Esophagus (tissue), 2 donors: ENCODE data around the gene TTC39C. TPM values are rescaled to one million over a fixed set of nuclear protein-coding genes. Genes with fewer than 3 reads are reported as not detected.
A peak's percentile ranks its signal among the peaks of the same experiment; 100 is the strongest.

ENCODE experiments used
- H3K27ac ChIP-seq, 2 donors: one replicate each; pipeline ENCODE4 v1.5.1; 2013; ENCODE audit warnings: low read depth in 2 of 2, mild to moderate bottlenecking in 2 of 2, inconsistent platforms in 1 of 2, low read length in 1 of 2, moderate library complexity in 1 of 2
- H3K27me3 ChIP-seq, 2 donors: one replicate each; pipeline ENCODE4 v1.6.1; 2013; ENCODE audit warnings: low read length in 2 of 2, control low read depth in 1 of 2, mild to moderate bottlenecking in 1 of 2; ENCODE audit not compliant: insufficient read depth in 2 of 2, control insufficient read depth in 1 of 2
- H3K36me3 ChIP-seq, 2 donors: one replicate each; pipeline ENCODE4 v1.6.1; 2013; ENCODE audit warnings: low read length in 1 of 2; ENCODE audit not compliant: control insufficient read depth in 2 of 2, insufficient read depth in 2 of 2
- H3K4me1 ChIP-seq, 2 donors: one replicate each; pipeline ENCODE4 v1.6.1; 2013; ENCODE audit warnings: low read length in 1 of 2; ENCODE audit not compliant: control insufficient read depth in 2 of 2, insufficient read depth in 2 of 2
- H3K4me3 ChIP-seq, 2 donors: one replicate each; pipeline ENCODE4 v1.5.1; 2013; ENCODE audit warnings: low read length in 2 of 2, mild to moderate bottlenecking in 2 of 2, low read depth in 1 of 2, moderate library complexity in 1 of 2
- H3K9me3 ChIP-seq, 2 donors: one replicate each; pipeline ENCODE4 v1.6.1; 2013; ENCODE audit warnings: mild to moderate bottlenecking in 2 of 2, low read depth in 1 of 2, low read length in 1 of 2, moderate library complexity in 1 of 2; ENCODE audit not compliant: control insufficient read depth in 2 of 2, insufficient read depth in 1 of 2
- WGBS, 2 donors: extraction: QIAGEN DNeasy Blood & Tissue Kit; methylation state at CpG; one replicate each; pipeline ENCODE4 v1.1.7; 2013; 5-methylcytosine and 5-hydroxymethylcytosine counted together
- polyA plus RNA-seq, 2 donors: library from polyadenylated mRNA; stranded (reverse); fragments of 200-250 nt; gene quantifications; one replicate each; pipeline ENCODE4 v1.2.3, GENCODE V29; 2013
- donor health status: healthy with polysubstance abuse.
- donor health status: Bipolar disorder and iron deficiency.

Gene TTC39C
- polyA plus RNA-seq, 2 donors = 8.5 to 11.2 TPM

DNA sequence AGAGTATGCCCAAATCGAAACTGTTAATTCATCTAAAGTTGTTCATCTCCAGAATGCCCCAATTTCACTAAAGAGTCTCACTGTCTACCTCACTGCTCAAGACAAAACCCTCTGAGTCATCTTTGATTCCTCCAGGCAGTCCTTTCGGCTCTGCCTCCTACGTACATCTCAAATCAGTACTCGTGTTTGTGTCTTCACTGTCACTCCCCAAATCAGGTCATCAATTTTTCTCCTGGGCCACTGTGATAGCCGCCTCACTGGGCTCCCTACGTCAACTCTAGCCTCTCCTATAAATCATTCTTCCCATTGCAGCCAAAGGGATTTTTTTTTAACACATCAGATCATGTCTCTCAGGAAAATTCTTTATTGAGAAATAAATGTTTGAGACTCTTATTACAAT, 42.1 kb upstream of the TTC39C start:
- Histone ChIP-seq H3K4me3 (no peak overlapping the region), H3K27me3 (no peaks in the 10 kb centered on the region), H3K4me1 (peaks cover 0 to 4% of the 10 kb centered on the region in 2 donors), H3K27ac (peak overlapping the region in 1 of 2 donors; percentile 47), H3K36me3 (no peaks in the 10 kb centered on the region), H3K9me3 (no peaks in the 10 kb centered on the region)
- WGBS, 2 donors = 37 to 62% methylated on average over 6 of the region's 6 CpGs

- H3K4me1 ChIP-seq = no peaks in the 10 kb centered on the region
- no peaks in the 10 kb centered on the region for H3K36me3 ChIP-seq
- WGBS, 2 donors = 95 to 97% methylated on average over 7 of the region's 7 CpGs
- no peak overlapping the region for H3K4me3 ChIP-seq
- H3K9me3 ChIP-seq = no peaks in the 10 kb centered on the region
- H3K27me3 ChIP-seq = no peaks in the 10 kb centered on the region
- H3K27ac ChIP-seq = no peak overlapping the region
These were observed 37.5 kb upstream of the TTC39C start for GRCh38 chr18:23977103-23977502.

GRCh38 chr18:23977719-23978483, 36.7 kb upstream of the TTC39C start:
- H3K4me1 ChIP-seq = no peaks in the 10 kb centered on the region
- WGBS, 2 donors = 68 to 74% methylated on average over 1 of the region's 1 CpG
- no peaks in the 10 kb centered on the region for H3K9me3 ChIP-seq
- H3K27me3 ChIP-seq = no peaks in the 10 kb centered on the region
- H3K4me3 ChIP-seq = no peak overlapping the region
- H3K36me3 ChIP-seq = no peaks in the 10 kb centered on the region
- no peak overlapping the region for H3K27ac ChIP-seq

DNA sequence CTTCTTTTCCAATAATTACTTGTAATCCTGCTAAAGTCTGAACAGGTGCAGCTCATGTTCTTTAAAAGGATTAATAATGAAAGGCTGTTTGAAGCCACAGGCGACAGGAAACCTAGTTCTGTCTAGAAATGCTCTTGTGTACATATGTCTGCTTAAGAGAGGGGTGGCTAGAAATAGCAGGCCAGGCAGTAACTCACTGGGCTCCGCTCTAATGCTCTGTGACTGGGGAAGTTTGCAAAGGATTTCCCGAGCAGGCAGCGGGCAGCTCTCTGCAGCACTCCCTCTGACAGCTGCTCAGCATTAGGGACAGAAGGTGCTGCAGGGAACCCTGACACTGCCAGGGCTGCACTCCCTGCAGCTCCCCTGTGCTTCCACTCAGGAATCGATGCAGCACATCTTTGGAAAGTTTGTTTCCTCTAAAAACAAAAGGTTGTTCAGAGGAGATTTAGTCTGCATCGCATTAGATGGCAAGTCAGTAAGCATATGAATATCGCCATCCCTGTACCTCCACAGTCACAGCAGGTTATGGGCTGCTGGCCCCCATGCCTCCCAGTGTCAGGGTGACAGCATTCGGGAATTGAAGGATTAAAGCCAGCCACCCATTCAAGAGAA, 33.1 kb upstream of the TTC39C start:
- peaks cover 0 to 2% of the 10 kb centered on the region in 2 donors for H3K4me1 ChIP-seq
- H3K36me3 ChIP-seq = no peaks in the 10 kb centered on the region
- WGBS, 2 donors = 60 to 69% methylated on average over 8 of the region's 8 CpGs
- H3K9me3 ChIP-seq = no peaks in the 10 kb centered on the region
- no peak overlapping the region for H3K4me3 ChIP-seq
- H3K27ac ChIP-seq = peak overlapping the region; percentile 27 to 36
- H3K27me3 ChIP-seq = no peaks in the 10 kb centered on the region

DNA sequence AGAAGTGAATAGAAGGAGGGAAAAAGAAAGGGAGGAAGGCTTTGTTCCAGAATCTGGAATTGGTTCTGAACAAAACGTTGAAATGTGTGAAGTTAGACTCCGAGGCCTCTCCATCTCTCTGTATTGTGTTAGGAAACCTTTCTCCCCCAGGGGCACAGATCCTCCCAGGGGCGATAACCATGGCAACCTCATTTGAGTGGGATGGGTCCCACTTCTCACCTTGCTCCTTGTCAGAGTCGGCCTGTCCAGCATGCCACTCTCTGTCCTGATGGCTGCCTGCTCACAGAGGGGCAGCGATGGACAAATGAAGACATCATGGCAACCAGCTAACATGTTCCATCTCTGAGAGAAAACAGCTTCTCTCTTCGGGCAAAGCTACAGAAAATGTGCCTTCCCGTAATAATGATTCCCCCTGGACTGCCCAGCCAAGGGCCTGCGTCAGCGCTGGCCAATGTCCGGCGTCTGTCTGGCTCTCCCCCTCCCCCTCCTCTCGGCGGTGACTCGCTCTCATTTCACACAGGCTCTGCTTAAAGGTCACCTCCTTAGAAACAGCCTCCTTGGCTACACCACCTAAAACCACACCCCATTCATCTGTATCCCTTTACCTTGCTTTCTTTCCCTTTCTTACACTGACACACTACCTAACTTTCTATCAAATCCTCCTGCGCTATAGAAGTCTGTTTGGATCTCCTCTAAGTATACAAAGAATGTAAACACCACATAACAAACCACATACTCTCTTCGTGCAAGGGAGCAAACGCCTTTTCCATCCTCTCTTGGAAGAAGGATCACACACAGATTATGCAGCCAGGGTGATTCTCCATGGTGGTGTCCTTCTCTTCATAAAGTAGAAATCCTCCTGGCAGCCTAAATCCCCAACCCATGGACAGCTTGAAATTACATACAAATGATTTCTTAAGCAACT, 32.1 kb upstream of the TTC39C start:
- Histone ChIP-seq H3K4me3 (no peak overlapping the region), H3K27me3 (no peaks in the 10 kb centered on the region), H3K36me3 (no peaks in the 10 kb centered on the region), H3K9me3 (no peaks in the 10 kb centered on the region), H3K27ac (peak overlapping the region; percentile 36 to 80), H3K4me1 (peaks cover 0 to 2% of the 10 kb centered on the region in 2 donors)
- WGBS, 2 donors = 53 to 58% methylated on average over 17 of the region's 17 CpGs

GRCh38 chr18:23983112-23983511, 31.4 kb upstream of the TTC39C start:
- Histone ChIP-seq H3K4me1 (peaks cover 0 to 2% of the 10 kb centered on the region in 2 donors), H3K4me3 (no peak overlapping the region), H3K9me3 (no peaks in the 10 kb centered on the region), H3K36me3 (no peaks in the 10 kb centered on the region), H3K27me3 (no peaks in the 10 kb centered on the region), H3K27ac (peak overlapping the region in 1 of 2 donors; percentile 20)
- 74 to 82% methylated on average over 3 of the region's 3 CpGs for WGBS, 2 donors

- peaks cover 0 to 2% of the 10 kb centered on the region in 2 donors for H3K4me1 ChIP-seq
- H3K4me3 ChIP-seq = no peak overlapping the region
- no peaks in the 10 kb centered on the region for H3K36me3 ChIP-seq
- no peak overlapping the region for H3K27ac ChIP-seq
- H3K9me3 ChIP-seq = no peaks in the 10 kb centered on the region
- no peaks in the 10 kb centered on the region for H3K27me3 ChIP-seq
These were observed 27.8 kb upstream of the TTC39C start for GRCh38 chr18:23986600-23987359.

DNA sequence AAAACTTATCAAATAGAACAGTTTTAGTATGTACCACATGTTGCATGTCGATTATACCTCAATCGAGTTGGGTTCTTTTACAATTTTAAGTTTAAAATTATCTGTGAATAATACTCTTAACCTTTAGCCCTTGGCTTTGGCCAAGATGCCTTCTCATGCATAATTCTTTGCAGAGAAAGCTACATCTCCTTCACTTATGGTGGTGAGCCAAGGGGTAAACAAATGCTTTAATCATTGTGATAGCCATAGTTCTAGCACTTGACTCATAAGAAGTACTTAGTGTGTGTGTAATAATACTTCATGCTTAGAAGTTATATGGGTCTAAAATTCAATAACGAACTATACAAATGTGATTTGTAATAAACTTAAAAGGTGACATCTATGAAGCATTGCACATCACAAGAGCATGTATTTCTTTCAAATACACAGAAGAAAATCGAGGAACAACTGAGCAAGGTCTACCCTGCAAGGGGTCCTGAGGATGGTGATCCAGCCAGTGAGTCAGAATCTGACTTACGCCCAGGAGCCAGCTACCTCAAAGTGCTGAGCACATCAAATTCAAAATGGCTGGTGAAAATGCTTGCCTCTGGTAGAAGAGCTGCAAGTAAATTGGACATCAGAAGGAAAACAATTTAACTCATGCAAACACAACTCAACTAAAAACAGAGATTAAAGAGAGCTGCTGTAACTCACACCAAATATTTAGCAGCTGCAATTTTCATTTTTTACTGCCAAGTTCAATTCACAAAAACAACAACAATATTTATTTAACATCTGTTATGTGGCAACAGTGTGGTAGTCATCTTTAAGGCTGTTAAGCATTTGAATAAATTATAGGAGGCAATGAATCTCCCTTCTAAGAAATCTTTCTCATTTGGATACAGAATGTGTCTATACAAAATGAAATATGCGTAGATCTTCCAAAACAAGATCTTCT, 23.8 kb upstream of the TTC39C start:
- no peaks in the 10 kb centered on the region for H3K9me3 ChIP-seq
- no peak overlapping the region for H3K27ac ChIP-seq
- no peak overlapping the region for H3K4me3 ChIP-seq
- H3K27me3 ChIP-seq = no peaks in the 10 kb centered on the region
- WGBS, 2 donors = 82 to 89% methylated on average over 6 of the region's 6 CpGs
- peaks cover 0 to 2% of the 10 kb centered on the region in 2 donors for H3K4me1 ChIP-seq
- H3K36me3 ChIP-seq = no peaks in the 10 kb centered on the region
